ENCODE measurements around the gene LRFN2. TPM values are rescaled to one million over a fixed set of nuclear protein-coding genes. Genes with fewer than 3 reads are reported as not detected.

Gene LRFN2
- polyA plus RNA-seq, 3 donors = not detected

GRCh38 chr6:40485795-40486194, 101.4 kb downstream of the LRFN2 start:
- Mint-ChIP-seq H3K27me3 (ENCODE audit: low read depth in 3 of 3) (peaks cover 8 to 20% (median 10%) of the 10 kb centered on the region in 3 donors), H3K9me3 (peaks cover 0 to 2% (median 0%) of the 10 kb centered on the region in 7 donors), H3K4me3 (no peak overlapping the region), H3K27ac (no peak overlapping the region), H3K36me3 (no peaks in the 10 kb centered on the region), H3K4me1 (no peaks in the 10 kb centered on the region)
- no peak overlapping the region for H2AFZ ChIP-seq (ENCODE audit: insufficient read depth, low read depth, low read length, poor library complexity, severe bottlenecking)
- no peaks in the 10 kb centered on the region for H3K9me3 ChIP-seq (replicated peaks in 1 of 2; ENCODE audit: control insufficient read depth in 1 of 2, insufficient read depth in 1 of 2, low read length in 2 of 2)
- H3K9ac ChIP-seq (ENCODE audit: insufficient read depth, low read length, poor library complexity, severe bottlenecking) = no peak overlapping the region
- H3K79me2 ChIP-seq (ENCODE audit: insufficient read depth, low read length) = no peaks in the 10 kb centered on the region
- no peaks in the 10 kb centered on the region for H3K4me1 ChIP-seq (ENCODE audit: control insufficient read depth in 1 of 2, insufficient read depth in 2 of 2, low read length in 2 of 2)
- intact Hi-C loops (cut with micrococcal nuclease) = no loop called here
- no CpG with 5 or more reads among the region's 2 CpGs for WGBS (ENCODE audit: insufficient coverage)
- H3K4me3 ChIP-seq (replicated peaks in 1 of 3; ENCODE audit: low read depth in 2 of 3, low read length in 3 of 3) = no peak overlapping the region
- no peak for TF ChIP-seq CTCF (IDR thresholded peaks at IDR 0.05)
- peaks cover 0 to 2% of the 10 kb centered on the region in 2 donors for H3K27me3 ChIP-seq (ENCODE audit: control insufficient read depth in 2 of 2, insufficient read depth in 2 of 2, low read length in 2 of 2)
- no peak for DNase-seq
- H3K4me2 ChIP-seq (replicated peaks; ENCODE audit: extremely low read depth, low read length, poor library complexity, severe bottlenecking) = no peak overlapping the region
- no peaks in the 10 kb centered on the region for H4K20me1 ChIP-seq (ENCODE audit: insufficient read depth, low read length)
- no peak overlapping the region for H3K27ac ChIP-seq (ENCODE audit: low read depth in 1 of 2, low read length in 2 of 2)
- H3K36me3 ChIP-seq (replicated peaks in 1 of 2; ENCODE audit: control insufficient read depth in 1 of 2, insufficient read depth in 2 of 2, low read length in 2 of 2) = no peaks in the 10 kb centered on the region

- no peak overlapping the region for H3K27ac Mint-ChIP-seq
- H4K20me1 ChIP-seq (ENCODE audit: insufficient read depth, low read length) = no peaks in the 10 kb centered on the region
- no peaks in the 10 kb centered on the region for H3K4me1 ChIP-seq (ENCODE audit: control insufficient read depth in 1 of 2, insufficient read depth in 2 of 2, low read length in 2 of 2)
- no peaks in the 10 kb centered on the region for H3K9me3 ChIP-seq (replicated peaks in 1 of 2; ENCODE audit: control insufficient read depth in 1 of 2, insufficient read depth in 1 of 2, low read length in 2 of 2)
- H3K4me3 ChIP-seq (replicated peaks in 1 of 3; ENCODE audit: low read depth in 2 of 3, low read length in 3 of 3) = no peak overlapping the region
- H3K36me3 Mint-ChIP-seq = no peaks in the 10 kb centered on the region
- no peak overlapping the region for H3K4me2 ChIP-seq (replicated peaks; ENCODE audit: extremely low read depth, low read length, poor library complexity, severe bottlenecking)
- H3K9me3 Mint-ChIP-seq = peaks cover 0 to 2% (median 0%) of the 10 kb centered on the region in 7 donors
- H3K27me3 ChIP-seq (ENCODE audit: control insufficient read depth in 2 of 2, insufficient read depth in 2 of 2, low read length in 2 of 2) = peaks cover 0 to 2% of the 10 kb centered on the region in 2 donors
- no peak overlapping the region for H3K27ac ChIP-seq (ENCODE audit: low read depth in 1 of 2, low read length in 2 of 2)
- no peak overlapping the region for H3K4me3 Mint-ChIP-seq
- no peak for TF ChIP-seq CTCF (IDR thresholded peaks at IDR 0.05)
- H3K27me3 Mint-ChIP-seq (ENCODE audit: low read depth in 3 of 3) = peaks cover 8 to 19% (median 10%) of the 10 kb centered on the region in 3 donors
- no peak overlapping the region for H2AFZ ChIP-seq (ENCODE audit: insufficient read depth, low read depth, low read length, poor library complexity, severe bottlenecking)
- intact Hi-C loops (cut with micrococcal nuclease) = no loop called here
- no peaks in the 10 kb centered on the region for H3K79me2 ChIP-seq (ENCODE audit: insufficient read depth, low read length)
- no peaks in the 10 kb centered on the region for H3K4me1 Mint-ChIP-seq
- WGBS (ENCODE audit: insufficient coverage) = 50% methylated on average over 1 of the region's 2 CpGs
- DNase-seq = no peak
- no peak overlapping the region for H3K9ac ChIP-seq (ENCODE audit: insufficient read depth, low read length, poor library complexity, severe bottlenecking)
- H3K36me3 ChIP-seq (replicated peaks in 1 of 2; ENCODE audit: control insufficient read depth in 1 of 2, insufficient read depth in 2 of 2, low read length in 2 of 2) = no peaks in the 10 kb centered on the region
These were observed 101.9 kb downstream of the LRFN2 start for GRCh38 chr6:40485300-40485699.

All from CD14-positive monocyte (primary cell).